ENCODE measurements around the gene CCDC88C. TPM values are rescaled to one million over a fixed set of nuclear protein-coding genes. Genes with fewer than 3 reads are reported as not detected.

CCDC88C gene
- total RNA-seq, 1 experiment from 2014 or later: 64.8 TPM

GRCh38 chr14:91233936-91234790 lies 183.5 kb downstream of the CCDC88C start (continued):
- TF ChIP-seq CBFB (CRISPR knock-in tag; IDR thresholded peaks at IDR 0.05; ENCODE audit: low read depth): no peak
- TF ChIP-seq IRF2 (CRISPR knock-in tag; IDR thresholded peaks at IDR 0.05; ENCODE audit: borderline replicate concordance, low read depth): no peak
- TF ChIP-seq ATF3 (CRISPR knock-in tag; conservative IDR thresholded peaks at IDR 0.05): no peak
- TF ChIP-seq CREM (CRISPR knock-in tag; IDR thresholded peaks at IDR 0.05): no peak

GRCh38 chr14:91232603-91233002 lies 185.0 kb downstream of the CCDC88C start:
- CTCF ChIA-PET: no interaction called here
- H3K4me1 Mint-ChIP-seq: peaks cover 16% of the 10 kb centered on the region
- peaks cover 2% of the 10 kb centered on the region; the same call in 1 of the 2 replicates for H3K27me3 Mint-ChIP-seq (ENCODE audit: low read depth)
- TF ChIP-seq IRF1 (CRISPR knock-in tag; IDR thresholded peaks at IDR 0.05) (no peak), CTCF (IDR thresholded peaks at IDR 0.05) (no peak), NR2C2 (CRISPR knock-in tag; IDR thresholded peaks at IDR 0.05) (no peak), CDX4 (CRISPR knock-in tag; IDR thresholded peaks at IDR 0.05; ENCODE audit: borderline replicate concordance) (no peak), JUN (CRISPR knock-in tag; IDR thresholded peaks at IDR 0.05) (no peak), CREB1 (CRISPR knock-in tag; IDR thresholded peaks at IDR 0.05) (no peak), ZNF425 (CRISPR knock-in tag; conservative IDR thresholded peaks at IDR 0.05) (no peak), ZNF232 (CRISPR knock-in tag; IDR thresholded peaks at IDR 0.05) (no peak), E2F5 (CRISPR knock-in tag; IDR thresholded peaks at IDR 0.05) (no peak), NR3C1 (CRISPR knock-in tag; conservative IDR thresholded peaks at IDR 0.05; ENCODE audit: low read depth) (no peak), TCF7 (CRISPR knock-in tag; IDR thresholded peaks at IDR 0.05; ENCODE audit: low read depth) (no peak), SMAD3 (CRISPR knock-in tag; IDR thresholded peaks at IDR 0.05; ENCODE audit: borderline replicate concordance) (no peak), ETV6 (CRISPR knock-in tag; IDR thresholded peaks at IDR 0.05) (no peak), USF2 (CRISPR knock-in tag; IDR thresholded peaks at IDR 0.05) (no peak), NFE2L1 (CRISPR knock-in tag; IDR thresholded peaks at IDR 0.05) (no peak), ZBTB43 (CRISPR knock-in tag; IDR thresholded peaks at IDR 0.05) (no peak), ARID4B (CRISPR knock-in tag; IDR thresholded peaks at IDR 0.05; ENCODE audit: borderline replicate concordance) (no peak)
- H3K27ac Mint-ChIP-seq: no peak overlapping the region
- POLR2A ChIA-PET: no interaction called here
- DNase-seq (ENCODE audit: low spot score) (no peak), ATAC-seq (no peak)
- peaks cover 20% of the 10 kb centered on the region for H3K36me3 Mint-ChIP-seq
- no peak overlapping the region for H3K4me3 Mint-ChIP-seq
- H3K9me3 Mint-ChIP-seq: peaks cover 16% of the 10 kb centered on the region
